Heart left ventricle (tissue), 16 donors: ENCODE results near the gene CAMK2D. TPM values are rescaled to one million over a fixed set of nuclear protein-coding genes. Genes with fewer than 3 reads are reported as not detected.
A peak's percentile ranks its signal among the peaks of the same experiment; 100 is the strongest.

ENCODE experiments used
- ATAC-seq, 4 donors: fragments of 200-7000 bp; cut with Tn5 transposase; one replicate each; pipeline ENCODE4 v1.9.1; 2020 to 2022; ENCODE audit warnings: moderate library complexity in 4 of 4, mild to moderate bottlenecking in 3 of 4, moderate number of reproducible peaks in 1 of 4
- DNase-seq, 5 donors: peaks; one replicate each; pipeline ENCODE4 v3.0.0-alpha.2; 2020
- H3K27ac ChIP-seq, 12 donors: fragments of 200-600 bp; sonication (generic) in 4 of 12; one replicate each; pipeline versions ENCODE4 v1.5.0 to v1.8.0; 2016 to 2022; ENCODE audit warnings: mild to moderate bottlenecking in 2 of 12
- H3K27me3 ChIP-seq, 9 donors: fragments of 200-600 bp; sonication (generic) in 2 of 9; one replicate each; pipeline versions ENCODE4 v1.5.1 to v1.8.0; 2016 to 2022; ENCODE audit warnings: mild to moderate bottlenecking in 3 of 9
- H3K36me3 ChIP-seq, 9 donors: fragments of 200-600 bp; sonication (generic) in 2 of 9; one replicate each; pipeline versions ENCODE4 v1.5.0 to v1.8.0; 2018 to 2022; ENCODE audit warnings: mild to moderate bottlenecking in 2 of 9
- H3K4me1 ChIP-seq, 12 donors: fragments of 200-600 bp; sonication (generic) in 4 of 12; one replicate each; pipeline versions ENCODE4 v1.5.0 to v1.8.0; 2016 to 2022; ENCODE audit warnings: mild to moderate bottlenecking in 3 of 12
- H3K4me3 ChIP-seq, 12 donors: fragments of 200-600 bp; sonication (generic) in 4 of 12; one replicate each; pipeline versions ENCODE4 v1.5.0 to v1.8.0; 2017 to 2022; ENCODE audit warnings: mild to moderate bottlenecking in 9 of 12, moderate library complexity in 4 of 12
- H3K9me3 ChIP-seq, 12 donors: fragments of 200-600 bp; sonication (generic) in 4 of 12; one replicate each; pipeline versions ENCODE4 v1.5.0 to v1.8.0; 2016 to 2022; ENCODE audit warnings: mild to moderate bottlenecking in 1 of 12
- CTCF ChIP-seq, 12 donors: fragments of 200-600 bp; sonication (generic) in 4 of 12; IDR thresholded peaks; one replicate each; pipeline versions ENCODE4 v1.5.0 to v1.8.0; 2018 to 2022; ENCODE audit warnings: antibody characterized with exemption in 12 of 12, mild to moderate bottlenecking in 5 of 12
- POLR2A ChIP-seq, 2 donors: fragments of 450-650 bp; IDR thresholded peaks; one replicate each; pipeline ENCODE4 v1.6.1; 2017; ENCODE audit warnings: antibody characterized with exemption in 2 of 2, mild to moderate bottlenecking in 2 of 2, moderate library complexity in 2 of 2
- WGBS, 4 donors: extraction: QIAGEN DNeasy Blood & Tissue Kit in 2 of 4; methylation state at CpG; one replicate each; pipeline versions ENCODE4 v1.1.5 to v1.1.7; 2013 to 2018; 5-methylcytosine and 5-hydroxymethylcytosine counted together
- intact Hi-C, 10 donors: fragments of 100-400 bp; cut with DNase I; formaldehyde crosslinking; loops; one replicate each; pipeline versions ENCODE4 v1.11.1 to v1.14.2; 2022
- long read RNA-seq, 3 donors: library from polyadenylated mRNA; unstranded; transcript quantifications; one replicate each; pipeline ENCODE4 v2.0.0, GENCODE V29; 2020 to 2021
- polyA plus RNA-seq, 2 donors: library from polyadenylated mRNA; stranded (reverse); fragments of 200-250 nt; gene quantifications; one replicate each; pipeline ENCODE4 v1.2.3, GENCODE V29; 2013
- total RNA-seq, 9 donors: library from RNA; depleted of rRNA in 2 of 9; stranded (reverse); fragments of >200 nt in 2 of 9; fragmentation: NEBNext Ultra II Directional in 3 of 9; extraction: Animal tissue kit (Norgen Biotek cat#: 25700) in 3 of 9; gene quantifications; one replicate each; pipeline versions ENCODE4 v1.1.0 to v1.2.4, GENCODE V29; 2016 to 2023
- donor health status: ischemic (EF 13 %, LVEDD 7.1; RV severe dilation, severe dysfunction).
- donor health status: healthy with polysubstance abuse.
- donor health status: DM: no; HTN: yes; CAD: no.
- donor health status: DM: no; HTN: no; CAD: no.
- donor health status: ischemic (EF 25% LVEDD 6.9; RV normal size, moderate dysfunction).
- donor health status: ischemic (EF 25% LVEDD 5.7; RV mildly dilated, moderate dysfunction).
- donor health status: healthy.
- donor health status: DM: yes; HTN: yes; CAD: no.
- donor health status: ischemic (EF 35%, LVEDD 5.7; RV mildly dilated, moderate dysfunction).
- donor health status: nonischemic (EF 11% LVEDD 7.7; RV severe dilation, severe dysfunction).
- donor health status: DM: yes; HTN: yes; CAD: no.
- donor health status: PGD.
- donor health status: ischemic (EF 29% LVEDD 5.4; RV normal size, mild dysfunction).
- donor health status: nonischemic (EF 23%, LVEDD 6.1; RV moderate dilation, normal function).

CAMK2D gene
- total RNA-seq, result 100 to 1,000 TPM; 167 to 294 (median 224) TPM
- 100 to 1,000 TPM in 1 of 2 donors, 10 to 100 TPM in 1; 40.9 to 106 TPM for polyA plus RNA-seq
- long read RNA-seq, donor 1, full-length matches to known transcripts, result 79 of 494 reads
- long read RNA-seq, donor 1, partial matches to known transcripts, result 49 of 494 reads
- long read RNA-seq, donor 1, other reads (novel, unspliced or antisense), result 366 of 494 reads
- long read RNA-seq, donor 2, full-length matches to known transcripts, result 88 of 1,009 reads
- long read RNA-seq, donor 2, partial matches to known transcripts, result 82 of 1,009 reads
- long read RNA-seq, donor 2, other reads (novel, unspliced or antisense), result 839 of 1,009 reads
- long read RNA-seq, donor 3, full-length matches to known transcripts, result 85 of 506 reads
- long read RNA-seq, donor 3, partial matches to known transcripts, result 31 of 506 reads
- long read RNA-seq, donor 3, other reads (novel, unspliced or antisense), result 390 of 506 reads

GRCh38 chr4:113761620-113762185 is at the start of gene CAMK2D:
TSS of gene CAMK2D (minus strand) at chr4:113761738. CDS start at chr4:113761068, 670 bp downstream.
- peaks cover 0 to 14% (median 3%) of the 10 kb centered on the region in 9 donors for H3K36me3 ChIP-seq
- peak within 1 kb of the TSS; percentile 97 to 100 (median 99) for H3K27ac ChIP-seq
- H3K4me3 ChIP-seq, result peak within 1 kb of the TSS; percentile 70 to 91 (median 88)
- ATAC-seq, result peak; percentile 74 to 84 (median 80)
- intact Hi-C loops, result loop anchor here (1.0 to 10.0 kb wide), 22 partner anchors 74 to 623 kb away; no protein-coding TSS in a partner anchor
- no peaks in the 10 kb centered on the region for H3K27me3 ChIP-seq
- 0 to 1% (median 0%) methylated on average over 45 to 50 of the region's 50 CpGs for WGBS, 4 donors
- no peaks in the 10 kb centered on the region for H3K9me3 ChIP-seq
- TF ChIP-seq POLR2A (IDR thresholded peaks at IDR 0.05) (peak in 1 of 2 donors; percentile 57), CTCF (IDR thresholded peaks at IDR 0.05) (peak in 11 of 12 donors; percentile 40 to 76 (median 67))
- peaks cover 0 to 42% (median 12%) of the 10 kb centered on the region in 12 donors for H3K4me1 ChIP-seq
- peak; percentile 90 to 92 (median 92) for DNase-seq

GRCh38 chr4:113810906-113811305 is 49.4 kb upstream of the CAMK2D start:
- peak overlapping the region in 1 of 12 donors; percentile 0 for H3K27ac ChIP-seq
- ATAC-seq, result no peak

GRCh38 chr4:113809311-113809710 is 47.8 kb upstream of the CAMK2D start:
- Histone ChIP-seq H3K27ac (peak overlapping the region in 1 of 12 donors; percentile 39), H3K4me1 (peaks cover 0 to 15% (median 0%) of the 10 kb centered on the region in 12 donors), H3K27me3 (no peaks in the 10 kb centered on the region), H3K36me3 (no peaks in the 10 kb centered on the region), H3K9me3 (no peaks in the 10 kb centered on the region), H3K4me3 (no peak overlapping the region)
- TF ChIP-seq POLR2A (IDR thresholded peaks at IDR 0.05) (no peak), CTCF (IDR thresholded peaks at IDR 0.05) (no peak)
- WGBS, 4 donors, result 71 to 79% (median 75%) methylated on average over 5 of the region's 5 CpGs
- intact Hi-C loops, result no loop called here
- DNase-seq (peak in 3 of 5 donors; percentile 15 to 50 (median 48)), ATAC-seq (peak; percentile 26 to 75 (median 66))

More at GRCh38 chr4:113810906-113811305, 49.4 kb upstream of the CAMK2D start:
- intact Hi-C loops, result no loop called here
- TF ChIP-seq POLR2A (IDR thresholded peaks at IDR 0.05), result no peak
- H3K4me1 ChIP-seq, result peaks cover 0 to 23% (median 0%) of the 10 kb centered on the region in 12 donors
- H3K4me3 ChIP-seq, result no peak overlapping the region
- DNase-seq, result no peak
- H3K27me3 ChIP-seq, result no peaks in the 10 kb centered on the region
- H3K9me3 ChIP-seq, result no peaks in the 10 kb centered on the region
- H3K36me3 ChIP-seq, result no peaks in the 10 kb centered on the region
- WGBS, 4 donors, result 74 to 86% (median 81%) methylated on average over 2 of the region's 2 CpGs

- no peak overlapping the region for H3K4me3 ChIP-seq
- ATAC-seq (no peak), DNase-seq (no peak)
- peaks cover 0 to 15% (median 0%) of the 10 kb centered on the region in 12 donors for H3K4me1 ChIP-seq
- no peaks in the 10 kb centered on the region for H3K27me3 ChIP-seq
- intact Hi-C loops, result no loop called here
- no peaks in the 10 kb centered on the region for H3K36me3 ChIP-seq
- TF ChIP-seq CTCF (IDR thresholded peaks at IDR 0.05) (no peak), POLR2A (IDR thresholded peaks at IDR 0.05) (no peak)
- H3K27ac ChIP-seq, result no peak overlapping the region
- H3K9me3 ChIP-seq, result peaks cover 0 to 7% (median 0%) of the 10 kb centered on the region in 12 donors
These were observed 45.3 kb upstream of the CAMK2D start for GRCh38 chr4:113806850-113807249.
